Measurements from ENCODE around the gene STYXL1.

The STYXL1 gene

GRCh38 chr7:75971961-75972763 lies 75.6 kb downstream of the STYXL1 start:
- no peak for DNase-seq

GRCh38 chr7:75971309-75971960 lies 76.4 kb downstream of the STYXL1 start:
- DNase-seq: no peak

GRCh38 chr7:75969704-75970498 lies 77.9 kb downstream of the STYXL1 start:
- DNase-seq: no peak

GRCh38 chr7:75969182-75969581 lies 78.6 kb downstream of the STYXL1 start:
- no peak for DNase-seq

GRCh38 chr7:75968561-75969001 lies 79.2 kb downstream of the STYXL1 start:
- no peak for DNase-seq

GRCh38 chr7:75968012-75968411 lies 79.8 kb downstream of the STYXL1 start:
- no peak for DNase-seq

GRCh38 chr7:75967487-75967997 lies 80.3 kb downstream of the STYXL1 start:
- DNase-seq: no peak

- no peak for DNase-seq
Measured at GRCh38 chr7:75967055-75967454, 80.7 kb downstream of the STYXL1 start.

GRCh38 chr7:75966190-75966961 lies 81.4 kb downstream of the STYXL1 start:
- no peak for DNase-seq

- DNase-seq: no peak
Measured at GRCh38 chr7:75965617-75966016, 82.2 kb downstream of the STYXL1 start.

- no peak for DNase-seq
Measured at GRCh38 chr7:75963381-75963995, 84.3 kb downstream of the STYXL1 start.

GRCh38 chr7:75962607-75963380 lies 85.0 kb downstream of the STYXL1 start:
- no peak for DNase-seq

GRCh38 chr7:75961218-75961617 lies 86.6 kb downstream of the STYXL1 start:
- no peak for DNase-seq

- no peak for DNase-seq
Measured at GRCh38 chr7:75960372-75960771, 87.4 kb downstream of the STYXL1 start.

GRCh38 chr7:75958802-75959543 lies 88.8 kb downstream of the STYXL1 start:
- no peak for DNase-seq

GRCh38 chr7:75957021-75957736 lies 90.6 kb downstream of the STYXL1 start:
- no peak for DNase-seq

GRCh38 chr7:75955331-75955955 lies 92.4 kb downstream of the STYXL1 start:
- no peak for DNase-seq

GRCh38 chr7:75953931-75954330 lies 93.9 kb downstream of the STYXL1 start:
- no peak for DNase-seq

- no peak for DNase-seq
Measured at GRCh38 chr7:75953431-75953830, 94.4 kb downstream of the STYXL1 start.

Measured in stimulated activated naive CD4-positive, alpha-beta T cell treated with Interleukin-2 at 50 U/mL for 16 hours (primary cell).